A549 (cell line): Measurements from ENCODE around the gene FNIP2. TPM values are rescaled to one million over a fixed set of nuclear protein-coding genes. Genes with fewer than 3 reads are reported as not detected.

ENCODE experiments used
- ATAC-seq, 2 experiments: fragments of 200-7000 bp in 1 of 2; fragments of >200 bp in 1 of 2; cut with Nextera tagmentation in 1 of 2; cut with Tn5 transposase in 1 of 2; 3 replicates each; pipeline versions ENCODE4 v1.8.0 to v1.9.1; 2018 to 2020; ENCODE audit warnings: mild to moderate bottlenecking in 1 of 2, moderate library complexity in 1 of 2
- CTCF ChIA-PET: fragments of 300-600 bp; sonication (Branson Sonifier 250); formaldehyde crosslinking; extraction: SDS; loops from one replicate; lab custom pipeline; 2021; ENCODE audit warnings: antibody characterized with exemption, inconsistent platforms; lab: Yijun Ruan, JAX
- POLR2A ChIA-PET: fragments of 350-600 bp; formaldehyde crosslinking; extraction: SDS; loops from one replicate; lab custom pipeline; 2021; ENCODE audit warnings: antibody characterized with exemption, inconsistent platforms; lab: Yijun Ruan, JAX
- DNase-seq, 2 experiments: peaks; one replicate each; pipeline versions ENCODE4 v3.0.0 to v3.0.0-alpha.2; 2011 to 2016; ENCODE audit warnings: low read depth in 1 of 2, low spot score in 1 of 2
- FAIRE-seq: peaks from 2 replicates; lab custom pipeline; 2011; peaks lifted over from hg19 to GRCh38; lab: Jason Lieb, UNC
- H3K27ac ChIP-seq, 2 experiments: fragments of >200 bp; sonication (Bioruptor Twin); formaldehyde crosslinking; 3 replicates each; pipeline ENCODE4 v1.5.1; 2016 to 2017
- H3K4me1 ChIP-seq: fragments of >200 bp; sonication (Bioruptor Twin); formaldehyde crosslinking; 3 replicates; pipeline ENCODE4 v1.6.1; 2016
- H3K4me2 ChIP-seq: fragments of >200 bp; sonication (Bioruptor Twin); formaldehyde crosslinking; 3 replicates; pipeline ENCODE4 v1.6.1; 2016
- H3K4me3 ChIP-seq: fragments of >200 bp; sonication (Bioruptor Twin); formaldehyde crosslinking; 3 replicates; pipeline ENCODE4 v1.5.1; 2016
- H3K9me3 ChIP-seq: fragments of >200 bp; sonication (Bioruptor Twin); formaldehyde crosslinking; 3 replicates; pipeline ENCODE4 v1.6.1; 2016
- ATOH8 ChIP-seq: fragments of 250-450 bp; sonication (Bioruptor Pico); IDR thresholded peaks from 2 replicates; pipeline ENCODE4 v1.5.0; 2020; ENCODE audit warnings: low read depth, mild to moderate bottlenecking, moderate library complexity
- CBX8 ChIP-seq: fragments of 200-600 bp; sonication (generic); IDR thresholded peaks from 2 replicates; pipeline ENCODE4 v1.6.1; 2016
- CHD2 ChIP-seq: fragments of 150-350 bp; IDR thresholded peaks from 2 replicates; pipeline ENCODE4 v1.6.1; 2014; ENCODE audit warnings: low read length; ENCODE audit not compliant: partially characterized antibody
- E2F6 ChIP-seq: IDR thresholded peaks from 2 replicates; pipeline ENCODE4 v1.6.1; 2012; ENCODE audit warnings: low read depth, borderline replicate concordance
- FOSB ChIP-seq: fragments of 250-450 bp; sonication (Bioruptor Pico); IDR thresholded peaks from 2 replicates; pipeline ENCODE4 v1.5.0; 2020; ENCODE audit warnings: mild to moderate bottlenecking, moderate library complexity
- HDAC2 ChIP-seq: fragments of 200-600 bp; sonication (generic); IDR thresholded peaks from 2 replicates; pipeline ENCODE4 v1.6.1; 2016
- HEYL ChIP-seq: fragments of 250-450 bp; sonication (Bioruptor Pico); IDR thresholded peaks from 2 replicates; pipeline ENCODE4 v1.8.0; 2021; ENCODE audit warnings: mild to moderate bottlenecking, moderate library complexity
- HOXB5 ChIP-seq: fragments of 250-450 bp; sonication (Bioruptor Pico); IDR thresholded peaks from 2 replicates; pipeline ENCODE4 v1.5.0; 2020; ENCODE audit warnings: mild to moderate bottlenecking, moderate library complexity
- JUN ChIP-seq, 2 experiments: fragments of >200 bp; sonication (Bioruptor Twin); formaldehyde crosslinking; IDR thresholded peaks; 2 replicates in 1 of 2; 3 replicates in 1 of 2; pipeline ENCODE4 v1.6.1; 2016 to 2017
- JUNB ChIP-seq: fragments of >200 bp; sonication (Bioruptor Twin); formaldehyde crosslinking; IDR thresholded peaks from 2 replicates; pipeline ENCODE4 v1.6.1; 2016
- KDM1A ChIP-seq: fragments of 200-600 bp; sonication (generic); IDR thresholded peaks from 2 replicates; pipeline ENCODE4 v1.6.1; 2016; ENCODE audit warnings: low read depth, mild to moderate bottlenecking
- MAX ChIP-seq: IDR thresholded peaks from 2 replicates; pipeline ENCODE4 v1.6.1; 2012
- MAZ ChIP-seq: fragments of 150-350 bp; IDR thresholded peaks from 2 replicates; pipeline ENCODE4 v1.6.1; 2014; ENCODE audit warnings: antibody characterized with exemption, low read depth, low read length, borderline replicate concordance
- NR3C1 ChIP-seq: fragments of >200 bp; sonication (Bioruptor Twin); formaldehyde crosslinking; IDR thresholded peaks from 3 replicates; pipeline ENCODE4 v1.6.1; 2017
- PHF8 ChIP-seq: fragments of 200-600 bp; sonication (generic); IDR thresholded peaks from 2 replicates; pipeline ENCODE4 v1.6.1; 2016; ENCODE audit warnings: low read depth, mild to moderate bottlenecking, antibody characterized with exemption, moderate library complexity, borderline replicate concordance
- POLR2A ChIP-seq: IDR thresholded peaks from 2 replicates; pipeline ENCODE4 v1.6.1; 2012; ENCODE audit warnings: mild to moderate bottlenecking, low read length
- RARB ChIP-seq: fragments of 250-450 bp; sonication (Bioruptor Pico); IDR thresholded peaks from 2 replicates; pipeline ENCODE4 v1.8.0; 2021; ENCODE audit warnings: mild to moderate bottlenecking, moderate library complexity
- RFX5 ChIP-seq: fragments of 450-650 bp; IDR thresholded peaks from 2 replicates; pipeline ENCODE4 v1.7.1; 2014; ENCODE audit warnings: antibody characterized with exemption, mild to moderate bottlenecking, moderate library complexity
- RNF2 ChIP-seq: fragments of 200-600 bp; sonication (generic); IDR thresholded peaks from 2 replicates; pipeline ENCODE4 v1.6.1; 2016; ENCODE audit warnings: low read depth, mild to moderate bottlenecking, antibody characterized with exemption, moderate library complexity, borderline replicate concordance
- SMC3 ChIP-seq: fragments of >200 bp; sonication (Bioruptor Twin); formaldehyde crosslinking; IDR thresholded peaks from 3 replicates; pipeline ENCODE4 v1.6.1; 2018; ENCODE audit warnings: inconsistent platforms
- SREBF2 ChIP-seq: fragments of 450-650 bp; IDR thresholded peaks from 2 replicates; pipeline ENCODE4 v1.6.1; 2014; ENCODE audit warnings: mild to moderate bottlenecking, moderate library complexity
- TFCP2L1 ChIP-seq: fragments of 250-450 bp; sonication (Bioruptor Pico); IDR thresholded peaks from 2 replicates; pipeline ENCODE4 v1.5.0; 2021; ENCODE audit warnings: mild to moderate bottlenecking
- ZC3H11A ChIP-seq: fragments of 450-650 bp; IDR thresholded peaks from 2 replicates; pipeline ENCODE4 v1.6.1; 2014; ENCODE audit warnings: antibody characterized with exemption, mild to moderate bottlenecking
- ZFP36 ChIP-seq: fragments of 450-650 bp; IDR thresholded peaks from 2 replicates; pipeline ENCODE4 v1.6.1; 2014; ENCODE audit warnings: borderline replicate concordance; ENCODE audit not compliant: partially characterized antibody
- ZNF302 ChIP-seq: fragments of 250-450 bp; sonication (Bioruptor Pico); IDR thresholded peaks from 2 replicates; pipeline ENCODE4 v1.9.0; 2021; ENCODE audit warnings: inconsistent platforms, mild to moderate bottlenecking, moderate library complexity
- WGBS: methylation state at CpG from one replicate; pipeline ENCODE4 v1.1.6; 2017; ENCODE audit errors: missing lambda C conversion rate; 5-methylcytosine and 5-hydroxymethylcytosine counted together
- polyA plus RNA-seq, 4 experiments: library from polyadenylated mRNA; depleted of rRNA in 3 of 4; stranded (reverse); fragments of >200 nt; fragmentation: RNase III in 1 of 4; extraction: RNeasy Plus Mini Kit Qiagen cat#74134 plus additional on column Dnase treatment in 1 of 4; gene quantifications; 2 replicates in 3 of 4; 3 replicates in 1 of 4; pipeline ENCODE4 v1.2.3, GENCODE V29; 2011 to 2017
- TF ChIP-seq, protein P1 (sequence below): IDR thresholded peaks from 2 replicates; pipeline ENCODE4 v1.6.1; 2012
- TF ChIP-seq, protein P2 (sequence below): fragments of 200-600 bp; sonication (generic); IDR thresholded peaks from 2 replicates; pipeline ENCODE4 v1.6.1; 2016; ENCODE audit warnings: antibody characterized with exemption, mild to moderate bottlenecking, moderate library complexity

The FNIP2 gene
- polyA plus RNA-seq, 2 of the 4 experiments (the other 2 are of a cell fraction) = 2.0 to 2.5 TPM

DNA sequence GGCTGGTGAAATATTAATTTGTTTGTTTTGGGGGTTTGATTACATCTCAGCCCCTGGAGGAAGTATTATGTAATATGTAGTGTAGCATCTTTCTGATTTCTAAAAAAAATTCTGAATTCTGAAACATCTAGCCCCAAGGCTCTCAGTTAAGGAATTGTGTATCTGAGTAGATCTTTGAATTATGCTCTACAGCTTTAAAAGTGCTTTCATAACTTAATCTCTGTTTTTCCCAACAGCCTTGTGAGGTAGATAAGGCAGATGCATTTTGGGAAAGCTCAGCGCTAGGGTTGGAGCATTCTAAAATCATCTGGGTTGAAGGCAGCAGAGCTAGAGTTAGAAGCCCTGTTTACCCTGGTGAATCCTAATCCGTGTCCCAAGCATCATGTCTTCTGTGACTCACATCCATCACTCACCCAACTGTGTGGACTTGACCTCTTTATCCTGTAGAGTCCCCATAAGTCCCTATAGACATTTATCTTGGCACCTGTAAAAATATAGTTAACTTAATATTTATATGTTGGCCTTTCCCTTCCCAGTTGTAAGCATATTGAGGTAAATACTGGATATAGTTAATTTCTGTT, 49.8 kb downstream of the FNIP2 start:
- ChIA-PET CTCF (interaction anchor here (0.6 to 0.8 kb wide), 3 partner anchors 12 to 184 kb away, joined by 3 read pairs; no protein-coding TSS in a partner anchor), POLR2A (no interaction called here)
- Histone ChIP-seq H3K9me3 (no peaks in the 10 kb centered on the region), H3K27ac (no peak overlapping the region), H3K4me1 (peaks cover 18% of the 10 kb centered on the region), H3K4me3 (no peak overlapping the region), H3K4me2 (no peak overlapping the region)
- DNase-seq (no peak), ATAC-seq (no peak), FAIRE-seq (no peak)
- TF ChIP-seq FOSB (CRISPR knock-in tag) (no peak), POLR2A (no peak), RARB (CRISPR knock-in tag) (no peak), TFCP2L1 (CRISPR knock-in tag) (no peak), ATOH8 (CRISPR knock-in tag) (no peak), ZFP36 (no peak), ZC3H11A (no peak), ZNF302 (no peak), NR3C1 (no peak), SMC3 (no peak), CHD2 (no peak), KDM1A (no peak), JUN (IDR thresholded peaks at IDR 0.05) (no peak), RNF2 (no peak), RFX5 (no peak), HOXB5 (CRISPR knock-in tag) (no peak), CBX8 (no peak), HEYL (CRISPR knock-in tag) (no peak)
- TF ChIP-seq, protein P1, sequence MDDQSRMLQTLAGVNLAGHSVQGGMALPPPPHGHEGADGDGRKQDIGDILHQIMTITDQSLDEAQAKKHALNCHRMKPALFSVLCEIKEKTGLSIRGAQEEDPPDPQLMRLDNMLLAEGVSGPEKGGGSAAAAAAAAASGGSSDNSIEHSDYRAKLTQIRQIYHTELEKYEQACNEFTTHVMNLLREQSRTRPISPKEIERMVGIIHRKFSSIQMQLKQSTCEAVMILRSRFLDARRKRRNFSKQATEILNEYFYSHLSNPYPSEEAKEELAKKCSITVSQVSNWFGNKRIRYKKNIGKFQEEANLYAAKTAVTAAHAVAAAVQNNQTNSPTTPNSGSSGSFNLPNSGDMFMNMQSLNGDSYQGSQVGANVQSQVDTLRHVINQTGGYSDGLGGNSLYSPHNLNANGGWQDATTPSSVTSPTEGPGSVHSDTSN = no peak
- TF ChIP-seq, protein P2, sequence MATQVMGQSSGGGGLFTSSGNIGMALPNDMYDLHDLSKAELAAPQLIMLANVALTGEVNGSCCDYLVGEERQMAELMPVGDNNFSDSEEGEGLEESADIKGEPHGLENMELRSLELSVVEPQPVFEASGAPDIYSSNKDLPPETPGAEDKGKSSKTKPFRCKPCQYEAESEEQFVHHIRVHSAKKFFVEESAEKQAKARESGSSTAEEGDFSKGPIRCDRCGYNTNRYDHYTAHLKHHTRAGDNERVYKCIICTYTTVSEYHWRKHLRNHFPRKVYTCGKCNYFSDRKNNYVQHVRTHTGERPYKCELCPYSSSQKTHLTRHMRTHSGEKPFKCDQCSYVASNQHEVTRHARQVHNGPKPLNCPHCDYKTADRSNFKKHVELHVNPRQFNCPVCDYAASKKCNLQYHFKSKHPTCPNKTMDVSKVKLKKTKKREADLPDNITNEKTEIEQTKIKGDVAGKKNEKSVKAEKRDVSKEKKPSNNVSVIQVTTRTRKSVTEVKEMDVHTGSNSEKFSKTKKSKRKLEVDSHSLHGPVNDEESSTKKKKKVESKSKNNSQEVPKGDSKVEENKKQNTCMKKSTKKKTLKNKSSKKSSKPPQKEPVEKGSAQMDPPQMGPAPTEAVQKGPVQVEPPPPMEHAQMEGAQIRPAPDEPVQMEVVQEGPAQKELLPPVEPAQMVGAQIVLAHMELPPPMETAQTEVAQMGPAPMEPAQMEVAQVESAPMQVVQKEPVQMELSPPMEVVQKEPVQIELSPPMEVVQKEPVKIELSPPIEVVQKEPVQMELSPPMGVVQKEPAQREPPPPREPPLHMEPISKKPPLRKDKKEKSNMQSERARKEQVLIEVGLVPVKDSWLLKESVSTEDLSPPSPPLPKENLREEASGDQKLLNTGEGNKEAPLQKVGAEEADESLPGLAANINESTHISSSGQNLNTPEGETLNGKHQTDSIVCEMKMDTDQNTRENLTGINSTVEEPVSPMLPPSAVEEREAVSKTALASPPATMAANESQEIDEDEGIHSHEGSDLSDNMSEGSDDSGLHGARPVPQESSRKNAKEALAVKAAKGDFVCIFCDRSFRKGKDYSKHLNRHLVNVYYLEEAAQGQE = no peak
- WGBS = 57% methylated on average over 2 of the region's 2 CpGs

- Histone ChIP-seq H3K9me3 (no peaks in the 10 kb centered on the region), H3K4me2 (peak overlapping the region; percentile 55), H3K4me1 (peaks cover 29% of the 10 kb centered on the region), H3K27ac (no peak overlapping the region), H3K4me3 (no peak overlapping the region)
- WGBS = 40% methylated on average over 2 of the region's 2 CpGs
- ATAC-seq = no peak; a peak in 1 of 6 replicates
- no peak for FAIRE-seq
- POLR2A ChIA-PET = no interaction called here
- DNase-seq = no peak
- CTCF ChIA-PET = no interaction called here
- TF ChIP-seq SREBF2 (no peak), ZNF302 (no peak), MAX (no peak), E2F6 (no peak), JUNB (no peak), TFCP2L1 (CRISPR knock-in tag) (no peak), HOXB5 (CRISPR knock-in tag) (no peak), MAZ (no peak), RFX5 (no peak), RARB (CRISPR knock-in tag) (no peak), HDAC2 (no peak), RNF2 (no peak), PHF8 (no peak)
- TF ChIP-seq, protein P2 = no peak
Measured at GRCh38 chr4:158819942-158820786, 51.3 kb downstream of the FNIP2 start.
